Stimulated activated CD4-positive, alpha-beta T cell treated with anti-CD3 and anti-CD28 coated beads, Interleukin-2, amount 100 ng/mL, for 48 hours (primary cell): ENCODE results near the gene POLDIP3.

Experiments
- DNase-seq, 2 donors: peaks; one replicate each; pipeline ENCODE4 v3.0.0-alpha.2; 2020

Gene POLDIP3

DNA sequence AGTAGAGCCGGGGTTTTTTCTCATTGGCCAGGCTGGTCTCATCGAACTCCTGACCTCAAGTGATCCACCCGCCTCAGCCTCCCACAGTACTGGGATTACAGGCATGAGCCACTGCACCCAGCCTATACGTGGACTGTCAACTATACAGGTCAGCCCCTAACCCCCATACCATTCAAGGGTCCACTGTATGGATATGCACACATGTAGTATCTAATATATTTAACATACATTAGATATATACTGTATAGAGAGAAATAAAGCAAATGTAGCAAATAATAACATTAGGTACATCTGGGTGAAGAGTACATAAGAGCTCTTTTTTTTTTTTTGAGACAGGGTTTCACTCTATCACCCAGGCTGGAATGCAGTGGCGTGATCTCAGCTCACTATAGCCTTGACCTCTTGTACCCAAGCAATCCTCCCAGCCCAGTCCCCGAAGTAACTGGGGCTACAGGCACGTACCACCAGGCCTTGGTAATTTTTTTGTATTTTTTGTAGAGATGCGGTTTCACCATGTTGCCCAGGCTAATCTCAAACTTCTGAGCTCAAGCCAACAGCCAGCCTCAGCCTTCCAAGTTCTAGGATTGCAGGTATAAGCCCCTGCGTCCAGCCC, 27.2 kb upstream of the POLDIP3 start:
- no peak for DNase-seq

DNA sequence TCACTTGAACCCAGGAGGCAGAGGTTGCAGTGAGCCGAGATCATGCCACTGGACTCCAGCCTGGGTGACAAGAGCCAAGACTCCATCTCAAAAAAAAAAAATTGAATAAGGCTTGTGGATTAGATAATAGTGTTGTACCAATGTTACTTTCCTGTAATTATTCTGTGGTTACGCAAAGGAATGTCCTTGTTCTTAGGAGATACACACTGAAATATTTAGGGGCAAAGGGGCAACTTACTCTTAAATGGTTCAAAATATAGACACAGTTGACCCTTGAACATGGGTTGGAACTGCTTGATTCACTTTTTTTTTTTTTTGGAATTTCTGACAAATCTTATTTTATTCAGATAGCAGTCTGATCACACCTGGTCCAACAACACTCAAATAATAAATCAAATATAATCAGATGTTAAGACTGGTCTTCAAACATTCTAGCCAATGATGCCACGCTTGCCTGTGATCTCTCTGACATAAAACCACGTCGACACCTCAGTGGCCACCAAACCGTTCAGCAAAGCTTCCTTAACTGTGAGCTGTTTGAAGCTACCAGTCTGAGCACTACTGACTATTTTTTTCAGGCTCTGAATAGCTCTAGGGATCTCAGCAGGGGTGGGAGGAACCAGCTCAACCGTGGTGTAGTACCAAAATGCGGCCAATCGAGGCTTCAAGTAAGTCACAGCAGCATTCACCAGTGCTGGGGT, 25.0 kb upstream of the POLDIP3 start:
- no peak for DNase-seq

DNA sequence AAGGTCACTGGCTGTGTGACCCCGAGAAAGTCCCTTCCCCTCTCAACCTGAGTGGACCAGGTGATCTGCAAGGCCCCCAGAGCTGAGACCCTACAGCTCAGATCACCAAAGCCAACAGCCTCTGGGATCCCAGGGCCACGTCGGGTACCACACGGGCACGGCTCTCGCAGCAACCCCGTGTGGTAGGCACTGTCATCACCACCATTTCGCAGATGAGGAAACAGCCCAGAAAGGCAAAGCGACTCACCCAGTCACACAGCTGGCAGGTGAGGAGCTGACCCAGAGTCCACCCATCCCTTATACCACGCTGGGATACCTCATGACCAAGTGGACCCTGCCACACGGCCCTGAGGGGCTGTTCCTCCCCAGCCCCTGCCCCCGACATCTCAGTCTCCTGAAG, 22.9 kb upstream of the POLDIP3 start:
- DNase-seq: no peak

- DNase-seq: no peak
These were observed 21.8 kb upstream of the POLDIP3 start for GRCh38 chr22:42636506-42636905.

GRCh38 chr22:42635531-42635930, 20.8 kb upstream of the POLDIP3 start:
- DNase-seq: no peak

- DNase-seq: no peak
These were observed 18.3 kb upstream of the POLDIP3 start for GRCh38 chr22:42633013-42633412.

DNA sequence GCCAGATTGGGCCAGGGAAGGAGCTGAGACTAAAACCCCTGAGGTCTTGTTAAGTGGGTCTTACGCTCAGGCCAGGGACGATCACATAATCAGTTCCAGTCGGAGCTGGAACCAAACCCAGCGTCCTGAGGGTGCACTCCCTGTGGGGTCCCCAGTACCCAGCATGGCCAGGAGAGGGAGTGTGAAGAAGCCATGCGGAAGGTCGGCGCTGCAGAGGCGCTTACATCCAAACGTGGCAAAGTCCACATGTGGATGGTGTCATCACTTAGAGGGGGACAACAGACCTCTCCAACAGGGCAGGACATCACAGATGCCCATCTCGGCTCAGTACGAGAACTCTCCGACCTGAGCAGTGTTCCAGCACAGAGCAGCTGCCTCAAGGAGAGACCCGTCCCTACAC, 17.4 kb upstream of the POLDIP3 start:
- no peak for DNase-seq

GRCh38 chr22:42630901-42631602, 16.4 kb upstream of the POLDIP3 start:
- no peak for DNase-seq

GRCh38 chr22:42630211-42630610, 15.5 kb upstream of the POLDIP3 start:
- no peak for DNase-seq

DNA sequence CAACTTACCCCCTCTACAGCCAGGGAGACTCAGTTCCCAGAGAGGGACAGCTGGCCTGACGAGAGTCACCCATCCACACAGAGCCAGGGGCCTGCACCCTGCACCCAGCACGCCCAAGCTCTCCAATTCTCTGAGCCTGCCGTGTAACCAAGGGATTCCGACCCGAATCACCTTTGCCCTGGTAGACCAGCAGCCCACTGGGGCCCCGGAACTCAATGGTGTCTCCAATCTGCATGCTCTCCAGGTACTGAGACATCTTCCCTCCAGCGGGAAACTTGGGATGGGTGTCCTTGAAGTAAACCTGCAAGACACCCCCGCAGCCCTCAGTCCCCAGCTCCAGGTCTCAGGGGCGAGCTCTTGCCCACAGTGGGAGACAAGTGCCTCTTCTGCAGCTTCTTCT, 13.3 kb upstream of the POLDIP3 start:
- no peak for DNase-seq

- DNase-seq: no peak
These were observed 12.4 kb upstream of the POLDIP3 start for GRCh38 chr22:42626951-42627625.

GRCh38 chr22:42626431-42626830, 11.7 kb upstream of the POLDIP3 start:
- no peak for DNase-seq

DNA sequence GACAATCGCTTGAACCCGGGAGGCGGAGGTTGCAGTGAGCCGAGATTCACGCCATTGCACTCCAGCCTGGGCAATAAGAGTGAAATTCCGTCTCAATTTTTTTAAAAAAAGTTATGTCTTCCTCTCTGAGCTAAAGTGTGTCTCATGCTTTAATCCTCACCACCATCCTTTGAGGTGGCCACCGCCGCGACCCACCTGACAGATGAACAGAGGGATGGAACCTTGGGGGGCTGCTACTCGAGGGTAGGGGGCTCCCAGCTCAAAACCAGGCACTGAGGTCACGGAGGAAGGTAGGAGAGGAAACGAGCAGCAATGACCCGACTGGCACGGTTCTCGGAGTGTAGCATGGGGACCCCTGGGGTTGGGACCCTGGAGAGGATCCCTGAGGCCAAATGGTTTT, 10.7 kb upstream of the POLDIP3 start:
- no peak for DNase-seq

- no peak for DNase-seq
These were observed 9.9 kb upstream of the POLDIP3 start for GRCh38 chr22:42624551-42625106.

DNA sequence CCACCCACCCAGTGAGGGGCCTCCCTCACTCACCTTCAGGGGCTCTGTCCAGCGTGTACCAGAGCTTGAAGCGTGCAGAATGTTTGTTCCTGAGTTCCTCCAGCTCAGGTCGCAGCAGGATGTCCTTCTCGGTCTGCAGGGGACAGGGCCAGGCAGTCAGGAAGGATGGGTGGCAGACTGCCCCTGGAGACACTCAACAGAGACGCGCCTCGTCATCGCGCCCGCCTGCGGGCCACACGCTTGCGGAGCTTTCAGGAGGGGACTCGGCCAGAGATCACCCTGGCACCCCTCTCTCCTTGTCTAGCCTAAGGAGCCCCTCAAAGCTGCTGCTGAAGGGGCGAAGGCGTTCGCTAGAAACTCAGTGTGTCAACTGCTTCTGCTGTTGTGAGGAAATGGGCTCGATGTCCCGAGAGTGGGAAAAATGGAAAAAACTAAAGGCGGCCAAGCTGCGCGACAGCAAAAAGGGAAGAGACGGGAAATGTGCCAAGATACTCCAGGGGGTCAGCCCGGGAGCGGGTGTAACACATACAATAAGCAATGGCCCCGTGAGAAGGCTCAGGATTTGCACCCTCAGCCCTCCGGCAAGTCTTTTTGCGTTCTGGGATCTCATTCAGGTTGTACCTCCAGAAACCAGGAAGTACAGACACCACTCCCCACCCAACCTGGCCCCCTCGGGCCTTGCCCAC, 9.2 kb upstream of the POLDIP3 start:
- DNase-seq: no peak

DNA sequence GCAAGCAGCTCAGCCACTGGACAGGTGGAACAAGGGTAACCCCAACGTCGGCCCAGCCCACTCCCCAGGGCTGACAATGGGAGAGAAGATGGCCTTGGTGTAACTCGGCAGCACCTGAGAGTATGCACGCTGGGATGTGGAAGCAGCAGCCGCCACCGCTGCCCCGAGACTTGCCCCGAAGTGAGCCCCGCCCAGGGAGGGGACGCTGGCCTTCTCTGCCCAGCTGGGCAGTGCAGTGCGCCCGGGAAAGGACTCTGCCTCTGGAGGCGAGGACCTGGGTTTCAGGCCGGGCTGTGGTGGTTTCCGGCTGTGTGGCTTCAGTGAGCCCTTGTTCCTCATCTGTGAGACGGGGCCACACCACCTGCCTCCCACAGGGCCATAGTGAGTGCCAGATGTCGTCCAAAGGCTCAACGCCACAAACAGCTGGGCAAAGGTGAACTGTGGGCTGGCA, 8.6 kb upstream of the POLDIP3 start:
- no peak for DNase-seq

DNA sequence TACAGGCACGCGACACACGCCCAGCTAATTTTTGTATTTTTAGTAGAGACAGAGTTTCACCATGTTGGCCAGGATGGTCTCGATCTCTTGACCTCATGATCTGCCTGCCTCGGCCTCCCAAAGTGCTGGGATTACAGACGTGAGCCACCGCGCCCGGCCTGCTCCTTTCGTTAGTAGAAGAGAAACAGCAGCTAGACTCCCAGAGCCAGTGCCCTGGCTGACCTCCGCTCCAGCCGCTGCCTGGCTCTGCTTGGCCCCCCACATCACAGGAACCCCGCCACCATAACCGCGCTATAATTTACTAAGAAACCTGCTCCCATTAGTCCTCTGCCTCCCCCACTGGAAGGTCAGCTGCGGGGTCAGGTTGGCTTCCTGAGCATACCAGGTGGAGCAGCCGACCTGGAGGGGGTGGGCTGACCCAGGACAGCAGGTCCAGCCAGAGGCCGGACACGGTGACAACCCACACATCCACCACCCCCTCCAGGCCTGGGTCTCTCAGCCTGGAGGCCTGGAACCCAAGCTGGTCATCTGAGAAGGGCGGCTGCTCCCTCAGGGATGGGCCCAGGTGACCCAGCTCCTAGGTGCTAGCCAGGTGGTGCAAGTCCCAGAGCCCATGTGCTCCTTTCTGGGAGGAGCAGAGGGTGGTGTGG, 7.5 kb upstream of the POLDIP3 start:
- DNase-seq: no peak

GRCh38 chr22:42621505-42622002, 6.9 kb upstream of the POLDIP3 start:
- DNase-seq: peak; percentile 46 to 50

- no peak for DNase-seq
These were observed 5.4 kb upstream of the POLDIP3 start for GRCh38 chr22:42620084-42620483.

DNA sequence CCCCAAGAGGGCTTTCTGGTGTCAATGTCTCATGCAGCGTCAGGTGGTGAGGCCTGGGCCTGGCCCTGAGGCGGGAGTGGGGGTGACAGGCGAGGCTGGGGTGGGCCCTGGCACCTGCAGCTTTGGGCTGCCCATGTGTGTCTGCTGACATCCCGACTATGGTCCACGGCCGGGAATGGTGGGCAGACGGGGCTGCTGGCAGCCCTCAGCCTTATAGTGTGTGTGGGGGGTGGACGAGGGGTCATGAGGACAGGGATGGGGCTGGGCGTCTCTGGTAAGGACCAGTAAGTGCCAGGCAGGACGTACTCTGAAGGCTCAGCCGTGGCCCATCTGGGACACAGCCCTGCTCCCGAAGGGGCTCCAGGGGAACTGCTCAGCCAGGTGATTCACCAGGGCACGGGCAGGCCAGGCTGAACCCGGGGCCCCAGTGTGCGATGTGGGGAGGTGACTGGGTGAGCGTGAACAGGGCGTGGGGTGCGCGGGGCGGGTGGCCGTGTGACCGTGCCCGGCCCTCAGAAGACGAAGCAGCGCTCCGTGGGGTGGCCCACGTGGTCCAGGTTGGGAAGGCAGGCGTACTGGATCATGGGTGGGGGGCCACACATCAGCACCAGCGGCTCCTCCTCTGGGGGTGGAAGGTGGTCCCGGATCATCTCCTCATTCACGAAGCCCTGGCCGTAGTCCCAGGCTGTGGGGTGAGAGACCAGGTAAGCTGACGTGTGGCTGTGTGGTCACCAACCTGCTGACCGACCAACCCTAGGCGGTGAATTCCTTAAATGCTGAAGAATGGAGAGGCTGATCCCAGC, 4.8 kb upstream of the POLDIP3 start:
- DNase-seq: no peak
